SHP77 (cell line): ENCODE results near the gene XRCC1.
A peak's percentile ranks its signal among the peaks of the same experiment; 100 is the strongest.
"Not testable (repeated sequence)": the region's sequence is repeated elsewhere in the genome, so short reads cannot be mapped to it uniquely, and the experiment has no call there.

Experiments
- DNase-seq, 2 experiments: peaks; one replicate each; lab custom pipeline; 2025; lab: John Stamatoyannopoulos, UW

Gene XRCC1

DNA sequence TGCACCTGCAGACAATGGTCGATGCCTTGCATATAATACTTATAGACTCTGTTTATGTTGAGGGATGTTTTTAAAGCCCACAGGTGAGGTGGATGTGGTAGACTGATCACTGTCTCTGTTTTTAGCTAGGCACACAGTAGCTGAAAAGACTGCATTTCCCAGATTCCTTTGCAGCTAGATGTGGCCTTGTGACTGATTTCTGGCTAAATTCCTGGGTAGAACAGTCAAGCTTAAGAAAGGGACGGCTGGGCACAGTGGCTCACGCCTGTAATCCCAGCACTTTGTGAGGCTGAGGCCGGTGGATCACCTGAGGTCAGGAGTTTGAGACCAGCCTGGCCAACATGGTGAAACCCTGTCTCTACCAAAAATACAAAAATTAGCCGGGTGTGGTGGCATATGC is 25.0 kb upstream of the XRCC1 start:
- DNase-seq = not testable (repeated sequence)

DNA sequence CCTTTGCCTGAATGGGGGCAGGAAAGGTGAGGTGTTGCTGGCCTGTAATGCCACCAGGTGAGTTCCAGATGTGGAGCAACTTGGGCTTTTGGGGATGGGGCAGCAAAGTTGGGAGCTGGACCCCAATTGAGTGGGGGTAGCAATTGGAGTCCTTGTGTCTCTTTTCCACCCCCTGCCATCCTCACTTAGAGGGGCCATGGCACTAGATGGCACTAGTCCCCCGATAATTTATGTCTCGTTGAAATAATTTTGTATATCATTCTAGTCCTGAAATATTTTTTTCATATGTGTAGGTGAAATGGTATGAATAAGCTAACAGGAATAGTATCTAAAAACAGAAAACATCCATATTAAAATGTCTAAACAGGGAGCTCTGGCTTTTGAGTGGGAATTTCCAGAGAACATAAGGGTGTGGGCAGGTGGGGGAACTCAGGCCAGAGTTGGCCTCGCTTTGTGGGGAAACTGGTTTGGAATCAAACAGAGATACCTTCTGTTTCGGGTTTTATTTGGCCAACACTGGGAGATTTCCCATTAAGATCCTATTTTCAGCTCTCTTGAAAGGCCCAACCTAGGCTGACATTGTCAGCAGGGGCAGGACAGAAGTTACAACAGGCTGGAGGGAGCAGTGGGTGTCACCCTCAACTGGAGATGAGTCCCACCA is 24.4 kb upstream of the XRCC1 start:
- no peak for DNase-seq

DNA sequence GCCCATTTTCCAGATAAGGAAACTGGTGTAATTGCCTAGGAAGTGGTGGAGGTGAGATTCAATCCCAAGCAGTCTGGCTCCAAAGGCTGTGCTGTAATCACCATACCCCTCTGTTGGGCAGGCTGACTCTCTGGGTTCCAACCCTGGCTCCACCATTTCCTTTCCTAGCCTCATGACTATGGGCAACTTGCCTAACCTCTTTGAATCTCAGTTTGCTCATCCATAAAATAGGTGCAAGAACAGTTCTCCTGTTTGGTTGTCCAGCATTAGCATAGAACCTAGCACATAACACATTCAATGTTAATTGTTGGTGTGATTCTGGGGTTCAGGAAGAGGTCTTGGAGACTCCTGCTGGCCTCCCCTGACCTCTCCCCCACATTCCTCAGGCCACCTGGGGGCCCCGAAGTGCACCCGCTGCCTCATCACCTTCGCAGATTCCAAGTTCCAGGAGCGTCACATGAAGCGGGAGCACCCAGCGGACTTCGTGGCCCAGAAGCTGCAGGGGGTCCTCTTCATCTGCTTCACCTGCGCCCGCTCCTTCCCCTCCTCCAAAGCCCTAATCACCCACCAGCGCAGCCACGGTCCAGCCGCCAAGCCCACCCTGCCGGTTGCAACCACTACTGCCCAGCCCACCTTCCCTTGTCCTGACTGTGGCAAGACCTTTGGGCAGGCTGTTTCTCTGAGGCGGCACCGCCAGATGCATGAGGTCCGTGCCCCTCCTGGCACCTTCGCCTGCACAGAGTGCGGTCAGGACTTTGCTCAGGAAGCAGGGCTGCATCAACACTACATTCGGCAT is 23.3 kb upstream of the XRCC1 start:
- no peak for DNase-seq

DNA sequence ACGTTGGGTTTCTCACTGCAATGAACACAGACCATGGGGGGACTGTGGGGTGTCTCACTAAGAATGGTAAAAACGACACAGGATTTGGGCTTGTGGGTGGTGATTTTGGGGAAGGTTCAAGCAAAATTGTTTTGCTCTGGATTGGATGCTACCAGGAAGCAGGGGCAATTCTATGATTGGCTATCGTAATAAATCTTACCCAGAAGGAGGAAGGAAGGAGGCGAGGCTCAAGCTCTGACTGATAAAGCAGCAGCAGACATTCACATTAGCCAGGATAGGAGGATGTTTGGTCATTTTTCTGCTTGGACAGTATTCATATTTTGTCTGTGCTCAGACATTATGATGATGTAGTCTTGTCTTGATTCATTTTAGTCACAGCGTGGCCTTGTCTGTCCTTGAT is 22.5 kb upstream of the XRCC1 start:
- DNase-seq = no peak

DNA sequence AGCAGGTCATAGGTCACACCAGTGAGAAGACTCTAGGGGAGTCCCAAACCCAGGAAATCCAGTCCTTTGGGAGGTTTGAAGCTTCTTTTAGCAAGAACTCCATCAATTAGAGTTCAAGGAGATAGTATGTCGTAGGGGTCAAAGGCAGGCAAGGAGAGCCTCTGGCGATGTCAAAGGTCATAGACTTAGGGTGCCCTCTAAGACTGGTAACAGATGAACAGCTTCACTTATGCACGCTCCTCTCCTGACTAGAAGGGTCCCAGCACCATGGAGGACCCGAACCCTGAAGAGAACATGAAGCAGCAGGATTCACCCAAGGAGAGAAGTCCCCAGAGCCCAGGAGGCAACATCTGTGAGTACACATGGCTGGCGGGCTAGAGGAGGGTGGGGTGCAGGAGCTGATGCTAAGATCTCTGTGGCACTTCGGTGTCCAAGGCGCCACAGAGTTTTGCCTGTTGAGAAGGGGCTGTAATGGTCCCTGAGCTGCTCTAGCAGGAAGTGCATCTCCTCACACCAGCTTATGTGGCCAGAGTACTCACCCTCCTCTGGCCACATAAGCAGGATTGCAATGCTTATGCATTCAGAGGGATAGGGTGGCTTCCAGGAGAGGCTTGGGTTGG is 21.6 kb upstream of the XRCC1 start:
- no peak for DNase-seq

DNA sequence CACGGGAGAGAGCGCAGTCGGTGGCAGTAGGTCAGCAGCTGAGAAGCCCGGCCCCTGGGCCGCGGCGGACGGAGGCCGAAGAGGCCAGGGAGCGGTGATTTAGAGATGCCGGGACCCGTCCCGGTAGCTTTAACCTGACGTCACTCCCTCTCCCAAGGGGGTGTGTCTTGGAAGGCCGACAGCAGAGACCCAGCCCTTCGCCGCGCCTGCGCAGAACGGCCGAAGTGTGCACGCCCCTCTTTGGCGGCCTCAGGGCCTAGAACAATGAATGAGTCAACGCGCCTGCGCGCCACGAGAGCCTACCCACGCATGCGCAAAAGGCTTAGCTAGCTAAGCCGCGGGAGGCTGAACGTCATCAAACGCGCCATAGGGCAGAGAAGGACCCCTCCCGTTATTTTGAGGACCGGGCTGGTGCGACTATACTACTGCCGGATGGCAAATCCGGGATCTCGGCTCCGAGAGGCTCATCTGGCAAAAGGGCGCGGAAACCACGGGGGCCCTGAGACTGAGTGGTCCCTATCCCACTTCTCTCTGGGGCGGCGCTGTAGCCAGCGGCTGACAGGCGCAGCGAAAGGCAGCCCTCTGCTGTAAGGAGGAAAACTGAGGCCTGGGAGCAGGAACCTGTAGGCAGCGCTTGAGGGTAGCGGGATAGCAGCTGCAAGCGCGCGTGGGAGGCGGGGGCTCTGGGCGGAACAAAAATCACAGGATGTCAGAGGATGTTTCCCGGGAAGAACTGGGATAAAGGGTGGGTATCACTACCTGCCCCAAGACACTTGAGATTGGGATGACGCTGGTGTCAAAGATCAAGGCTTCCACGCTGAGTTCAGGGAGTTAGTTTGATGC is 20.9 kb upstream of the XRCC1 start, which contains the start of the genes IRGQ and ZNF576:
Gene IRGQ (minus strand): TSS at position 136 of the 843 bp plus-strand sequence. CDS start 796 bp downstream, outside the sequence.
Gene ZNF576 (plus strand): TSS at position 597 of the 843 bp plus-strand sequence. CDS start 514 bp downstream, outside the sequence.
- peak; percentile 98 to 99 for DNase-seq

DNA sequence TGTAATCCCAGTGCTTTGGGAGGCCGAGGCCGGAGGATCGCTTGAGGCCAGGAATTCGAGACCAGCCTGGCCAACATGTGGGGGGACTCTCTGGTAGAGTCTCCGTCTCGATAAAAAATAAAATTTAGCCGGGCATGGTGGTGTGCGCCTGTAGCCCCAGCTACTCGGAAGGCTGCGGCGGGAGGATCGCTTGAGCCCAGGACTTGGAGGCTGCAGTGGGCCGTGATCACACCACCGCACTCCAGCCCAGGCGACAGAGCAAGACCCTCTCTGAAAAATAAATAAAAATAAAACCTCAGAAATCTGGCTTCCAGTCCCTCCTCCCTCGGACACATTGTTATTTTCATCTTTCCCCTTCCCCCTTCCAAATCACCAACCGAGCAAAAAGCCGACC is 20.3 kb upstream of the XRCC1 start:
- DNase-seq = no peak

DNA sequence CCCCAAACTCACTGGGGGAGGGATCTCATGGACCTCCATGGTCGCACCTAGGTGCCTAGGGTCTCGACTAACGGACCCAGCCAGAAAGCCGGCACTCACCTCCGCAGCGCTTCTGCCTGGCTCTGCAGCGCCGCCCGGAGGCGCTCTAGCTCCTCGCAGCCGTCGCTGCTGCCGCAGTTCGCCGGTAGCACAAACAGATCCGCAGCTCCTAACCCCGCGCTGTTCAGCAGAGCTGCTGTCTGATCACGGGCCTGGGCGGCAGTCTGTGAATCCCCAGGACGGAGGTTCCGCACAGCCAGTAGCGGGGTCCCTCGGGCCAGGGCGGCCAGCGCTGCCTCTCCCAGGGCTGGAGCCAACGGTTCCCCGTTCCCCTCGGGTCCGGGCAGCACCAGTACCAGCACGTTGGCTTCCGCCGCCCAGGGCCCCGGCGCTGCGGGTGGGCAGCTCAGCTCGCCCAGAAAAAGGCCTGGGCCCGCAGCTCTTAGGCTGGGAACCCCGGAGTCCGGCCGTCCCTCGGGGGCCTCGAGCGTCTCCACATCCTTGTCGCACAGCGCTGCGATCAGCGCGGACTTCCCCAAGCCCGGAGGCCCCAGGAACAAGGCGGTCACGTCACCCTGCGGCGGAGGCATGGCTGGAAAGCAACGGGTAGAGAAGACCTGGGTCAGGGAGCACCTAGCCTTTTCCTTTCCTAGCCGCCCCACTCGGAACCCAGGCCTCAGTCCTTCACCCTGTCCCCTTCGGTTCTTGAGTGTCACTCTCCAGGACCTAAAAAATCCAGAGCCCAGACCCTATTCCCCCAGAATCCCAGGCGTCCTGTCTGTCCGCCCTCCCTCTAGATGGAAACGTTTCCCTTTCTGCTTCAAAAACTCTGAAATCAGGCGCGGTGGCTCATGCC is 19.6 kb upstream of the XRCC1 start:
- DNase-seq = peak; percentile 18 to 60

DNA sequence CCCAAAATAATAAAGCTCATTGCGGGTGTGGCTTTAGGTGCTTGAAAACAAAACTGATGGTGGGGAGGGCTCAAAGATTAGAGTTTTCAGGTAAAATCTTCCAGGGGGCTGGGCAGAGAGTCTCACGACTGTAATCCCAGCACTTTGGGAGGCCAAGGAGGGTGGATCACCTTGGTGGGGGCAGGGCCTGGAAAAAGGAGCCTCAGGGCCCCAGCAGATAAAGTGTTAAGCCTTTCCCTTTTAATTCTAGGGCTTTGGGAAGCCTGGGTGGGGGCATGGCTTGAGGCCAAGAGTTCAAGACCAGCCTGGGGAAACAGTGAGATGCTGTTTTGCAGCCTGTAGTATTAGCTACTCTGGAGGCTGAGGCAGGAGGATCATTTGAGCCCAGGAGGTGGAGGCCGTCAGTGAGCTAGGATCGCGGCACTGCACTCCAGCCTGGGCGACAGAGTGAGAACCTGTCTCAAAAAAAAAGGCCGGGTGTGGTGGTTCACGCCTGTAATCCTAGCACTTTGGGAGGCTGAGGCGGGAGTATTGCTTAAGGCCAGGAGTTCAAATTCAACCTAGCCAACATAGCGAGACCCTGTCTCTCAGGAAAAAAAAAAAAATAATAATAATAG is 18.9 kb upstream of the XRCC1 start:
- DNase-seq = no peak

DNA sequence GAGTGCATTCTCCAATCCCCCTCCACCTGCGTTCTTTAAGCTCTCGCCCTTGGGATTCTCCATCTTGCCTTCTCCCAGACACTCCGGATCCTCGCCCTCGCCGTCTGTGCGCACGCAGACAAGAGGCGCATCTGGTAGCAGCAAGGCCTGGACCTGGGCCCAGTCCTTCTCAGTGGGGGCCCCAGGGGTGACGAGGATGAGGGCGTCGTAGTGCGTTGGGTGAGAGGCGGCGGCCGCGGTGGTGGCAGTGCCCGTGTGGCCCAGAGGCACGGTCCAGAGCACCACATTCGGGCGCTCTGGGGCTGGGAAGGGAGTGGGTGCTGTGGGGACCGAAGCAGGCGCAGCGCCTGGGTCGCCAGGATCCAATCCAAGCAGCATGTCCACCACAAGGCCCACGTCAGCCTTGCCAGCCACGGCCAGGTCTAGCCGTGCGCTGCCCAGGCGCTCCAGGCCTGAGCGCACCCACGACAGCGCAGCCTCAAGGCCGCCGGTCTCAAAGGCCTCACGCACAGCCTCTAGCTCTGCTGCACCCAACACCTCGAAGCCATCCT is 17.5 kb upstream of the XRCC1 start:
- DNase-seq = no peak

DNA sequence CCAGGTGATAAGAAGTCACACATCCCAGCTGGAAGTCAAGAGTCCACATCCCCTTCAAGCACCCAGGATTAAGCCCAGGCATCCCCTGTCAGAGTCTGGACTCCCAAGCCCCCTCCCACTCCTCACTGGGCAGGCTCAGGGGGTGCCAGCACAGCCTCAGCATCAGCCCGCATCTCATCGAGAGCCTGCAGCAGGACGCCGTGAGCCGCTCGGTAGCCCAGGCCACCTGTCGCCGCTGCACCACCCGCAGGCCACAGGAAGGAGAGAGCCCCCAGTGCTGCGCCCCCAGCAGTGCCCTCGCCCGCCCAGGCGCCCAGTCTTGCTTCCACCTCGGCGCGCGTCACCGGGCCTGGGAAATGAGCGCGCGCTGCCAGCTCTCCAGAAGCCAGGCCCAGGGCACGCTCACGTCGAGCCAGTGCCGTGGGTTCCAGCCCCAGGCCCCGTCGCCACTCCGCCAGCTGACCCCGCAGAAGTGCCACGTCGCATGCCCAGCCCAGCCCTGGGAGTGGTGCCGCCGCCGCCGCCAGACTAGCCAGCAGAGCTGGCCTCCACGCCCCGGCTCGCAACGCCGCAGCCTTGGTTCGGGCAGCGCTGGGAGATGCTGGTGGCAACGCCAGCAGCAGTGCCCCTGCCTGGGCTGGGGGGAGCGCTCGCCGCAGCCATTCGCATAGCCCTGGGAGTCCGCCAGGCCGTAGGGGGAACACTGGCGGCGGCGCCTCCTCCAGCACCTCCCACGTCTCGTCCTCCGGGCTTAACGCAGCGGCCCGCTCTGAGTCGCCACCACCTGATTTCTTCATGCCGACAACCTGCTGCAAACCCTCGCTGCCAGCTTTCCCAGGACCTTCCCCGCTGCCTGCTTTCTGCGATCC is 16.8 kb upstream of the XRCC1 start:
- DNase-seq = no peak

DNA sequence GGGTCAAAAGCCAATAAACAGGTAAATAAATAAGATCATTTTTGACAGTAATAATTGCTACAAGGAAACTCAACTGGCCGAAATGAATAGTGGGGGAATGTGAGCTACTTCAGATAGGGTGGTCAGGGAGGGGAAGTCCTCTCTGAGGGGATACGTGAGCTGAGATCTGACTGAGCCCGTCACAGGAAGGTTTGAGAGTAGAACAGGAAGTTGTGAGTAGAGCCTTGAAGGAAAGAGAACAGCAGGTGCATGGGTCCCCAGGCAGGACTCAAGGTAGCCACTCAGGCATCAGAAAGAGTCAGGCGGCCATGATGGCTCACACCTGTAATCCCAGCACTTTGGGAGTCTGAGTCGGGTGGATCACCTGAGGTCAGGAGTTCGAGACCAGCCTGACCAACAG is 14.4 kb upstream of the XRCC1 start:
- DNase-seq = no peak

DNA sequence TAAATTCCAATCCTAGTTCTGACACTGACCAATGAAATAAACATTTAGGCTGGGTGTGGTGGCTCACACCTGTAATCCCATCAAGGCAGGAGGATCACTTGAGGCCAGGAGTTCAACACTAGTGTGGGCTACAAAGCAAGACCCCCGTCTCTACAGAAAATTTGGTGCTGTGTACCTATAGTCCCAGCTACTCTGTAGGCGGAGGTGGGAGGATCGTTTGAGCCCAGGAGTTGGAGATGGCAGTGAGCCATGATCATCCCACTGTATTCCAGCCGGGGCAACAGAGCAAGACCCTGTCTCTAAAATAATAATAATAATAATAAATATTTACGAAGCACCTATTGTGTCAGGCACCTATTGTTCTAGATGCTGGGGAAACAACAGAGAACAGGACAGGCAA is 13.9 kb upstream of the XRCC1 start:
- DNase-seq = no peak

DNA sequence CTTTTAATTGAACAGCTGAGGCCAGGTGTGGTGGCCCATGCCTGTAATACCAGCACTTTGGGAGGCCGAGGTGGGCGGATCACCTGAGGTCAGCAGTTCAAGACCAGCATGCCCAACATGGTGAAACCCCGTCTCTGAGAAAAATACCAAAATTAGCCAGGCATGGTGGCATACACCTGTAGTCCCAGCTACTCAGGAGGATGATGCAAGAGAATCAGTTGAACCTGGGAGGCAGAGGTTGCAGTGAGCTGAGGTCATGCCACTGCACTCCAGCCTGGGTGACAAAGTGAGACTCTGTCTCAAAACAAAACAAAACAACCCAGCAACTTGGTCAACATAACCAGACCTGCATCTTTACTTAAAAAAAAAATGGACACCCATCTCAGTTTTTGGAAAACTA is 11.7 kb upstream of the XRCC1 start:
- DNase-seq = not testable (repeated sequence)

DNA sequence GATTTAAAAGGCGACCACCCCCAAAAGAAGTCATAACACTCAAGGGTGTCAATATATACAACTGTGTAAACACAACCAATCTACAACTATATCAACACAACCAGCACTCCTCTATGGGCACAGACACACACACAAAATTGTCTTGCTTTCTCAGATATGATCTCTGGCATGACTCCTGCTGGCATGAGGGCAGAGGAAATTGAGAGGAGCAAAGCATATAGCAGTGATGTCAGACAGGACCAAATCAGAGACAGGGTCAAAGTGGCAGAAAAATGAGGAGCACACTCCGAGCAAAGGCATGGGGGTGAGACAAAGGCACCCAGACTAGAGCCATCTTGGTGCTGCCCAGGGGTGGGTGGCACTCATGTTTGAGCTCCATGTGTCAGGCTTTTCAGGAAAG is 11.0 kb upstream of the XRCC1 start:
- no peak for DNase-seq

DNA sequence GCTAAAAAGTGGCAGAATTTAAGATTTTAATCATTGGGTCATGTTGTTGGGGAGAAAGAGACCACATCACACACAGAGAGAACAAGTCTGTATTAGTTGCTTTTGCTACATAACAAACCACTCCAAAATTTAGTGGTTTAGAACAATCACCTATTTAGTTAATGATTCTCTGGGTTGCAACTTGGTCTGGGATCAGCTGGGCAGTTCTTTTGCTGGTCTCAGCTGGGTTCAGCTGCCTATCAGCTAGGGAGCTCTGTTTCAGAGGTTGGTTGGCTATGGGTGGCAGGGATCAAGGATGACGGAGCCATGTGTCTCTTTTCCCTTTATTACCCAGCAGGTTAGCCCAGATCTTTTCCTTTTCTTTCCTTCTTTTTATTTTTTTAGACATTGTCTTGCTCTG is 9.2 kb upstream of the XRCC1 start:
- no peak for DNase-seq

DNA sequence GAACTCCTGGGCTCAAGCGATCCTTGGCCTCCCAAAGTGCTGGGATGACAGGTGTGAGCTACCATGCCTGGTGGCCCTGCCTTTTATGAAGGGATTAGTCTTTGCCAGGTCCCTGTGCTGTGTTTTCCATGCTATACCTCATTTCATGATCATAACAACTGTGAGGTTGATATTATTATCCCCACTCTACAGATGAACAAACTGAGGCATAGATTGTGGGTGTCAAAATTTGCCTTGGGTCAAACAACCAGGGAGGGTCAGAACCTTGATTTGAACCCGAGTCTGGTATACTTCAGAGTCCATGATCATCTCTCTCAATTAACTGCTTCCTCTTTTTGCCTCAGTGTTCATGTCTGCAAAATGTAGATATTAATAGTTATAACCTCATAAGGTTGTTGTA is 7.2 kb upstream of the XRCC1 start:
- no peak for DNase-seq

DNA sequence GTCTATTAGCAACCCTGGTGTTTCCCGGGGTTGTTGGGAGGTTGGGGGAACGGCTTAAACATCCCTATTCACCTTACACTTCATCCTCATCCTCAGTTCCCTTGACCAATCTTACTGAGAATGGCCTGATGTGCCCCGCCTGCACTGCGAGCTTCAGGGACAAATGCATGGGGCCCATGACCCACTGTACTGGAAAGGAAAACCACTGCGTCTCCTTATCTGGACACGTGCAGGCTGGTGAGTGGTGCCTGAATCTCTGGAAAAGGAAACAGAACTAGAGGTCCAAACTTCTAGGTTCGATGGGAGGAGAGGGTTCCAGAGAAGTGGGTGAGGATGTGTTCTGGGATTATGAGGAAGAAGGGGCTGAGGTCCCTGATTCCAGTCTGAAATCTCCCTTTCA is 6.1 kb upstream of the XRCC1 start:
- no peak for DNase-seq

DNA sequence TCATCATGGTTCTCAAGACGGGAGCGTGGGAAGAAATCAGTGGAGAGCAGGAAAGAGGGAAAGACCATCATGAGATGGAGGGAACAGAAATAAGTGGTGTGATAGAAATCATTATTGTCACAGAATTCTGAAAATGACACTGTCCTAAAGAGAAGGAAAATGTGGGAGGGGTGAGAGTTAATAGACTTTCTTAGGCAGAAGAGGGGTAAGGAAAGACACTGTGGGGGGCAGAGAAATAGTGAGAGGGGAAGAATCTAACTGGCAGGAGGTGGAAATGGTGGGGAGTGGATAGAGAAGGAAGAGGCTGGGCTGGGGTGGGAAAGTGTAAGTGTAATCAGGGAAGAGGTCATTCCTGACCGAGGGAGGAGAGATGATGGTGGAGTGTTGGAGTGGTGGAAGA is 3.5 kb upstream of the XRCC1 start:
- no peak for DNase-seq
